GM19395 (cell line): Measurements from ENCODE around the gene GPATCH11.

Source experiments
- ATAC-seq: cut with Tn5 transposase; IDR thresholded peaks from one replicate; pipeline ENCODE4 v1.9.1; 2021; ENCODE audit warnings: mild to moderate bottlenecking, moderate library complexity; ENCODE audit not compliant: unreplicated experiment

Gene GPATCH11

DNA sequence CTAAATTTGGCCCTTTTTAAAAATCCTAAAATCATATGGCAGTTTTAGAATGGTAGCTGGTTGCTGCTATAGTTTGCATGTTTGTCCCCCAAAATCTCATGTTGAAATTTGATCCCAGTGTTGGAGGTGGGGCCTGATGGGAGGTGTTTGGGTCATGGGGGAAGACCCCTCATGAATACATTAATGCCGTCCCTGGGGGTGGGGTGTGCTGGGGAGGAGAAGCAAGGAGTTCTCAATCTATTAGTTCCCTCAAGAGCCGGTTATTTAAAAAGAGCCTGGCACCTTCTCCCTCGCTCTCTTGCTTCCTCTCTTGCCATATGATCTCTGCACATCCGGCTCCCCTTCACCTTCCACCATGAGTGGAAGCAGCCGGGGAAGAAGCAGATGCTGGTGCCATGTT is 20.8 kb downstream of the GPATCH11 start:
- ATAC-seq, result no peak

DNA sequence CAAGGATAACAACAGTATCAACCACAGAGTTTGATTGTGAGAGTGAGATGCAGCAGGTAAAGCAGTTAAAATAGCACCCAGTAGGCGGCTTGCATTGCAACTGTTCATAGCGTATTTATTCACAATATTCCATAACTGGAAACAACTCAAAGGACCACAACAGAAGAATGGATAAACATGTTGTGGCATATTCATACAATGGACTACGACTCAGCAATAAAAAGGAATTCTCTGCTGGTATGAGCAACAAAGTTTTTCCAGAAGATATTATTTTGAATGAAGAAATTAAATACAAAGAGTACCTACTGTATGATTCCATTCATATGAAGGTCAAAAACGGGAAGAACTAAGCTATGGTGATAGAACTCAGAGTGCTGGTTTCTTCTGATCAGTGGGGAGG is 25.2 kb downstream of the GPATCH11 start:
- ATAC-seq, result no peak

DNA sequence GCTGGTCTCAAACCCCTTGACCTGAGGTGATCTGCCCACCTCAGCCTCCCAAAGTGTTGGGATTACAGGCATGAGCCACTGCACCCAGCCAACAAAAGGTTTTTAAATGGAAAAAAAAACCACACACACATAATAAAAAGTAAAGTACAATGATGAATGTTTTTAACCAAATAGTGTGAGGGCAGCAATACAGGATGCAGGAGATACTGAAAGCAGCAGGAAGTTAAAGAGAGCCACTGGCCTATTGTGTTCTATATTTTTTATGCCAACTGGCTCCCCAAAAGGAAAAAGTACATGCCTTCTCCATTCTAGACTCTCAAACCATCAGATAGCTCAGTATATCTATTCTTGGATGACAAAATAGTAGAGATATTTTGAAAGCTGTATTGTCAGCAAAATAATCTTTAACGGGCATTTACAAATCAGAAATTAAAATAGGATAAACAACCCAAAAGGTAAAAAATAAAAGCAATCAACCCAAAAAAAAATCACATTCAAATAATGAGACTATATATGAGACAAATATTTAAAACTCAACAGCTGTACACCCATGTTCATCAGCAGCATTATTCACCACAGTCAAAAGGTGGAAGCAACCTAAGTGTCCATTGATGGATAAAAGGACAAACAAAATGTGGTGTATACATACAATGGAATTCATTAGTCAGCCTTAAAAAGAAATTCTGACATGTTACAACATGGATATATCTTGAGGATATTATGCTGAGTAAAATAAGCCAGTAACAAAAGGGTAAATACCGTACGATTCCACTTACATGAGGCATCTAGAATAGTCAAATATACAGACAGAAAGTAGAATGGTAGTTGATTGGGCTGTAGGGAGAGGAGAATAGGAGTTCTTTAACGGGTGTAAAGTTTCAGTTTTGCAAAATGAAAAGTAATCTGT is 26.2 kb downstream of the GPATCH11 start:
- no peak for ATAC-seq

DNA sequence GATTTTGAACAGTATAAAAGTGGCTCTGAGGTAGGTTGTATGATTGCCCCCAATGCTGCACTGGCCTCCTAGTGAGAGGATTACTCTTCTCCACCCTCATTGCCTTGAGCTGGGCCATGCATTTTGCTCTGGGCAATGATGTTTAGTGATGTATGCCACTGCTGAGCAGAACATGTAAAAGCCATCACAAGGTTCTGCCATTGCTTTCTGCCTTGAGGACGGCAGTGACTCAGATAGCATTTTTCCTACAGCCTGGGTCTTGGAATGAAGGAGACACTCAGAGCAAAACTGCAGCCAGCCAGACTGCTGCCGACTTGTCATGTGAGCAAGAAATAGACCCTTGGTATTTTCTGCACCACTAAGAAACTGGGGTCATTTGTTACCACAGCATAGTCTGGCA is 27.6 kb downstream of the GPATCH11 start:
- no peak for ATAC-seq

DNA sequence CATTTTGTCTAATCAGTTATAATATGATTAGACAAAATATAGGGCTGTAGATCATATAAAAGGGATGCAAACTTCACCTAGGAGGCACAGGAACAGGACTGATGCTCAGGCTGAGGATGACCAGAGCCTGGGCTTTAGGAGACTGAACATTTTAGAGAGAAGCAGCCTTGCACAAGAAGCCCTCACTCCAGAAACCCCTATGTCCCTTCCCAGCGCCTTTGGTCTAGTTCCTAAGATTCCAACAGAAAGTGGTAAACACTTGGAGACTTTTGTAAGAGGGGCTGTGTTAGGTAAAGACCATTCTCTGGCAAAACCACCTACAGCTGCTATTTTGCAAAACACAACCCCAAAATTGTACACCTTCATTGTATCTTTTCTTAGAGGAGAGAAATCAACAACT is 33.2 kb downstream of the GPATCH11 start:
- ATAC-seq, result no peak

DNA sequence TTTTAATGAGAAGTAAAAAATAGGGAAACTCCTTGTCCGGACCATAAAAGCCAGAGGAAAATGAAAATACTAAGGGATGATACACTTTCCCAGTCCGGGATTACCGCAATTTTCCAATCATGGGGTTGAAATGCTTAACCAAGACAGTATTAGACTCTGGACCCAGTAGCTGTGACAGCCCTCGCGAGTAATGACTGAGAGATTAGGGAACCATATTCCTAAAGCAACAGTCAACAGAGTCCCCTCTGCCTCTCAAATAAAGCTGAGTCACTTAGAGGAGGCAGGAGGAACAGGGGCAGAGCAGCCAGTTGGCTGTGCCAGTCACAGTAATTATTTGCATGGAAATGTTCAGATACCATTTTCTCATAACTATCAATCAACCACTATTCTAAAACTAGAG is 34.8 kb downstream of the GPATCH11 start:
- ATAC-seq, result no peak

DNA sequence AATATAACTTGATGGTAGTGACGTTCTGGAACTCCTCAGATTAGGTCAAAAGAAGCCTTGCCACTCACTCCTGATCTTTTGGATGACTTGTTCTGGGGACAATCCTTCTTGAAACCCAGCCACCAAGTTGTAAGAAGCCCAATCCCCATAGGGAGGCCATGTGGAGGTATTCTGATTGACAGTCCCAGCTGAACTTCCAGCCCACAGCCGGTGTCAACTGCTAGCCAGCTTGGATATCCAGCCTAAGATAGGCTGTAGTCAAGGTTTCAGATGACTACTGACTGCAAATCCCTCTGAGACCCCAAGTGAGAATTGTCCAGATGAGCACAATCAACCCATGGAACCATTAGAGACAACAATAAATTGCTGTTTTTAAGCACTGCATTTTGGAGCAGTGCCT is 41.1 kb downstream of the GPATCH11 start:
- no peak for ATAC-seq

DNA sequence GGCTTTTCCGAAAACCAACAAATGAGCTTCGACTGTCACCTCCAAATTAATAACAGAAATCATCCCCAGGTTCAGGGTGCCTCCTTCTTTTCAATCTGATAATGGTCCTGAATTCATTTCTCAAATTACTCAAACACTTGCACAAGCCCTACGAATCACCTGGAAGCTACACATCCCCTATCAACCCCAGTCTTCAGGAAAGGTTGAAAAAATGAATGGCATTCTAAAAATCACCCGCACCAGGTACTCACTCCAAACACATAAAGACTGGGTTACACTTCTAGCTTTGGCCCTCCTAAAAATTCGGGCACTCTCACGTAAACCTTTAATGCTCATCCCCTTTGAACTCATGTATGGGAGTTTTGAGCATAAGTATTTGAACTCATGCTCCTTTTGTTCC is 48.6 kb downstream of the GPATCH11 start:
- no peak for ATAC-seq

DNA sequence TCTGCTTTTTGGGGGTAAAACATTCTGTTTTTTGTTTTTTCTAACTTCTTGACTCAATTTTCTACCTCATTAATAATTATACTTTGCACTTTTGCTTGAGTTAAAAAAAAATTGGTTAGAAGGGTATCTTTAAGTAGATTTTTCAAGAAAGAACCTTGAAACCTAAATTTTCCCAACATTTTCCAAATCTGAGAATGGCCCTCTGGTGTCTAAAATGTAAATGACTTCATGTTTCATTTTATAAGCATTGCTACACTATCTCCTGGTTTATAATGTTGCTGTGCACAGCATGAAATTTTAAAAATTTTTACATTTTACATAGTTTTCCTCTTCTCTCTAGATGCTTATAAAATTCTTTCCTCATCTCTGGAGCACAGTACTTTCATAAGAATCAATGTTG is 58.2 kb downstream of the GPATCH11 start:
- ATAC-seq, result no peak

DNA sequence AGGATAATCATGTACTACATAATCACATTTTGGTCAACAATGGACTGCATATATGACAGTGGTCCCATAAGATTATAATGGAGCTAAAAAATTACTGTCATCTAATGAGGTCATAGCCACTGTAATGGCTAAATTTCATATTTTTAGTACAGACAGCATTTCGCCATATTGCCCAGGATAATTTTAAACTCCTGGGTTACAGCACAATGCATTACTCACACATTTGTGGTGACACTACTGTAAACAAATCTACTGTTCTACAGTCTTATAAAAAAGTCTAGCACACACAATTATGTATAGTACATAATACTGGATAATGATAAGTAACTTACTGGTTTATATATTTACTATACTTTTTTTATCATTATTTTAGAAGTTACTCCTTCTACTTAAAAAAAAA is 59.7 kb downstream of the GPATCH11 start:
- ATAC-seq, result no peak

DNA sequence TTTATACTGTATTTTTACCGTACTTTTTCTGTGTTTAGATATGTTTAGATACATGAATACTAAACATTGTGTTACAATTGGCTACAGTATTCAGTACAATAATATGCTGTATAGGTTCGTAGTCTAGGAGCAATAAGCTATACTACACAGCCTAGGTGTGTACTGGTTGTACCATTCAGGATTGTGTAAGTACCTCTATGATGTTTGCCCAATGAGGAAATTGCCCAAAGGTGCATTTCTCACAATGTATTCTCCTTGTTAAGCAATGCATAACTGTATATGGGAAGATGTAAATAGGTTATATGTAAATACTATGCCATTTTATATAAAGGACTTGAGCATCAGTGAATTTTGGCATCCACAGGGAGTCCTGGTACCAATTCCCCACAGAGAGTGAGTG is 61.7 kb downstream of the GPATCH11 start:
- no peak for ATAC-seq

DNA sequence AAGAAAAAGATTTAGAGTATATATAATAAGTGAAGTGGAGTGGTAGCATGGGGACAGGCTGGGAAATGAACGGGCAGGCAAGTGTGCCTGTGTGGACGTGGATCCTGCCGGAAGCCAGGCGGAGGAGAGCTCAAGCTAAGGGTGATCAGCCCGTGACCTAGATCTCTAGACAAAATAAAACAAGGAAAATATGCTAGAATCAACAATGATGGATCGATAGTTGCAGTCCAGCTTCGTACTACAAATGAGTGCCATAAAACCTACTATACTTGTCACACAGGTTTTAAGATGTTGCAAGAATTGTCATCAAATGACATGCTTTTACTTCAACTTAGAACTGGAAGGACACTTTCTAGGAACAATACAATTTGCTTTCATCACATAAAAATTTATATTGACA is 64.0 kb downstream of the GPATCH11 start:
- no peak for ATAC-seq
